Smooth muscle cell (in vitro differentiated cells): ENCODE measurements around the gene SLC6A13. TPM values are rescaled to one million over a fixed set of nuclear protein-coding genes. Genes with fewer than 3 reads are reported as not detected.

ENCODE experiments used
- DNase-seq: peaks from one replicate; lab custom pipeline; 2025; ENCODE audit not compliant: unreplicated experiment; lab: John Stamatoyannopoulos, UW
- H2AFZ ChIP-seq: fragments of 200-600 bp; sonication (generic); 2 replicates; pipeline ENCODE4 v1.6.0; 2016; ENCODE audit warnings: antibody characterized with exemption, low read depth, mild to moderate bottlenecking
- H3F3A ChIP-seq: fragments of 200-600 bp; sonication (generic); 2 replicates; pipeline ENCODE4 v1.6.0; 2017; ENCODE audit warnings: antibody characterized with exemption, low read depth
- H3K27ac ChIP-seq: fragments of 200-600 bp; sonication (generic); 2 replicates; pipeline ENCODE4 v1.5.1; 2016; ENCODE audit warnings: low read depth, mild to moderate bottlenecking
- H3K27me3 ChIP-seq: fragments of 200-600 bp; sonication (generic); 2 replicates; pipeline ENCODE4 v1.6.1; 2016; ENCODE audit warnings: low read depth, mild to moderate bottlenecking
- H3K36me3 ChIP-seq: fragments of 200-600 bp; sonication (generic); 2 replicates; pipeline ENCODE4 v1.5.1; 2016; ENCODE audit warnings: low read depth
- H3K4me1 ChIP-seq: fragments of 200-600 bp; sonication (generic); 2 replicates; pipeline ENCODE4 v1.5.1; 2016; ENCODE audit warnings: low read depth
- H3K4me2 ChIP-seq: fragments of 200-600 bp; sonication (generic); 2 replicates; pipeline ENCODE4 v1.6.0; 2016; ENCODE audit warnings: mild to moderate bottlenecking
- H3K4me3 ChIP-seq: fragments of 200-600 bp; sonication (generic); 2 replicates; pipeline ENCODE4 v1.5.1; 2016; ENCODE audit warnings: mild to moderate bottlenecking
- H3K79me2 ChIP-seq: fragments of 200-600 bp; sonication (generic); 2 replicates; pipeline ENCODE4 v1.6.0; 2016; ENCODE audit warnings: low read depth, mild to moderate bottlenecking
- H3K9ac ChIP-seq: fragments of 200-600 bp; sonication (generic); 2 replicates; pipeline ENCODE4 v1.6.0; 2016; ENCODE audit warnings: low read depth
- H3K9me3 ChIP-seq: fragments of 200-600 bp; sonication (generic); replicated peaks from 2 replicates; pipeline ENCODE4 v1.5.1; 2016; ENCODE audit warnings: low read depth
- H4K20me1 ChIP-seq: fragments of 200-600 bp; sonication (generic); 2 replicates; pipeline ENCODE4 v1.6.0; 2016; ENCODE audit warnings: low read depth
- WGBS: methylation state at CpG from one replicate; pipeline ENCODE4 v1.1.7; 2016; ENCODE audit warnings: low lambda C conversion rate; 5-methylcytosine and 5-hydroxymethylcytosine counted together
- polyA plus RNA-seq: library from polyadenylated mRNA; unstranded; fragments of >200 nt; fragmentation: Nextera tagmentation; extraction: Ambion mirVana; gene quantifications from 2 replicates; pipeline ENCODE4 v1.2.1, GENCODE V29; 2016
- total RNA-seq: library from RNA; depleted of rRNA; stranded (reverse); fragments of >200 nt; gene quantifications from 2 replicates; pipeline ENCODE4 v1.2.3, GENCODE V29; 2014
- TF ChIP-seq, protein P1 (sequence below): fragments of 200-600 bp; sonication (generic); IDR thresholded peaks from 2 replicates; pipeline ENCODE4 v1.5.1; 2017; ENCODE audit warnings: borderline replicate concordance, mild to moderate bottlenecking, antibody characterized with exemption; ENCODE audit not compliant: insufficient read depth, poor library complexity, severe bottlenecking

SLC6A13 gene
- total and polyA plus RNA-seq, 2 experiments from 2014 or later, result 0.45 to 0.66 TPM

DNA sequence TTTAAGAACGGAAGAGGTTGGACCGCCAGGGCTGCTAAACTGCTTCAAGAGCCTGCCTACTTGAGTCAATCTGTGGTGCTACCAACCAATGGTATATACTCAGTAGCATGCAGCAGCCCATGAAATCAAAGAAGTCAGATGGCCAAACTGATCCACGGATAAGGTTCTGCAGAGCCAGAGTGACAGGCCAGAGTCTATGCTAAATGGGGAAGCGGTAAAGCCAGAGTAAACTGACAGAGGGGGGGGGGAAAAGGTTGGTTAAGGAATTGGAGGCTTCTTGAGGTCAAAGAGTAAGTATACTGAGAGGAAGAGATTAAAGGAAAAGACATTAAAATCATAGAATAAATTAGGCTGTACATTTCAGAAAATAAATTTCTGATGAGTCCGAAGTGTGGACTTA lies 15.4 kb upstream of the SLC6A13 start:
- H2AFZ ChIP-seq, result no peak overlapping the region
- H4K20me1 ChIP-seq, result no peaks in the 10 kb centered on the region
- no peak overlapping the region for H3K4me2 ChIP-seq
- TF ChIP-seq, protein P1, sequence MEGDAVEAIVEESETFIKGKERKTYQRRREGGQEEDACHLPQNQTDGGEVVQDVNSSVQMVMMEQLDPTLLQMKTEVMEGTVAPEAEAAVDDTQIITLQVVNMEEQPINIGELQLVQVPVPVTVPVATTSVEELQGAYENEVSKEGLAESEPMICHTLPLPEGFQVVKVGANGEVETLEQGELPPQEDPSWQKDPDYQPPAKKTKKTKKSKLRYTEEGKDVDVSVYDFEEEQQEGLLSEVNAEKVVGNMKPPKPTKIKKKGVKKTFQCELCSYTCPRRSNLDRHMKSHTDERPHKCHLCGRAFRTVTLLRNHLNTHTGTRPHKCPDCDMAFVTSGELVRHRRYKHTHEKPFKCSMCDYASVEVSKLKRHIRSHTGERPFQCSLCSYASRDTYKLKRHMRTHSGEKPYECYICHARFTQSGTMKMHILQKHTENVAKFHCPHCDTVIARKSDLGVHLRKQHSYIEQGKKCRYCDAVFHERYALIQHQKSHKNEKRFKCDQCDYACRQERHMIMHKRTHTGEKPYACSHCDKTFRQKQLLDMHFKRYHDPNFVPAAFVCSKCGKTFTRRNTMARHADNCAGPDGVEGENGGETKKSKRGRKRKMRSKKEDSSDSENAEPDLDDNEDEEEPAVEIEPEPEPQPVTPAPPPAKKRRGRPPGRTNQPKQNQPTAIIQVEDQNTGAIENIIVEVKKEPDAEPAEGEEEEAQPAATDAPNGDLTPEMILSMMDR, result no peak
- DNase-seq, result no peak
- whole genome bisulfite sequencing, result 90% methylated on average over 5 of the region's 5 CpGs
- H3K27me3 ChIP-seq, result no peaks in the 10 kb centered on the region
- H3K9me3 ChIP-seq, result no peaks in the 10 kb centered on the region
- no peaks in the 10 kb centered on the region for H3F3A ChIP-seq
- no peaks in the 10 kb centered on the region for H3K4me1 ChIP-seq
- H3K27ac ChIP-seq, result no peak overlapping the region
- H3K79me2 ChIP-seq, result no peaks in the 10 kb centered on the region
- H3K4me3 ChIP-seq, result no peak overlapping the region
- H3K9ac ChIP-seq, result no peak overlapping the region
- H3K36me3 ChIP-seq, result no peaks in the 10 kb centered on the region

GRCh38 chr12:275812-276211 lies 13.2 kb upstream of the SLC6A13 start:
- WGBS, result 95% methylated on average over 6 of the region's 6 CpGs
- no peak overlapping the region for H3K4me3 ChIP-seq
- TF ChIP-seq, protein P1, result no peak

DNA sequence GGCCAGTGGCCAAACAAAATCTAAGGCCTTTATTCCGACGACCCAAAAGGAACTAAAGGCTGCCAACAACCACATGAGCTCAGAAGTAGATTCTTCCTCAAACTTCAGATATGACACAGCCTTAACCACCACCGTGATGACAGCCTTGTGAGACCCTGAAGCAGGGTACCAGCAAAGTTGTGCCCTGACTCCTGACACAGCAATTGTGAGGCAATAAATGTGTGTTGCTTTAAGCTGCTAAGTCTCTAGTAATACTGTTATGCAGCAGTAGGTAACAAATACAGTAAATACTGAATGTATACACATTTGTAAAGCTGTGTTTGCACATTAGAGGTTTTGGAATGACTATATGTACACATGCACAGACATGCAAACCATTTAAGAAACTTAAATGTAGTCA lies 10.7 kb upstream of the SLC6A13 start:
- no peaks in the 10 kb centered on the region for H3K36me3 ChIP-seq
- H3K4me1 ChIP-seq, result no peaks in the 10 kb centered on the region
- no peak for DNase-seq
- no peaks in the 10 kb centered on the region for H3K27me3 ChIP-seq
- no peak overlapping the region for H3K27ac ChIP-seq
- peaks cover 4% of the 10 kb centered on the region for H3F3A ChIP-seq
- no peak overlapping the region for H3K4me2 ChIP-seq
- no peaks in the 10 kb centered on the region for H3K79me2 ChIP-seq
- TF ChIP-seq, protein P1, result no peak
- H3K4me3 ChIP-seq, result no peak overlapping the region
- H4K20me1 ChIP-seq, result no peaks in the 10 kb centered on the region
- WGBS, result 94% methylated on average over 3 of the region's 3 CpGs
- no peak overlapping the region for H2AFZ ChIP-seq
- no peaks in the 10 kb centered on the region for H3K9me3 ChIP-seq
- no peak overlapping the region for H3K9ac ChIP-seq

More at GRCh38 chr12:275812-276211, 13.2 kb upstream of the SLC6A13 start:
- Histone ChIP-seq H3K27me3 (no peaks in the 10 kb centered on the region), H3K4me2 (no peak overlapping the region), H3K9ac (no peak overlapping the region), H3K27ac (no peak overlapping the region), H3K4me1 (no peaks in the 10 kb centered on the region), H2AFZ (no peak overlapping the region), H3K79me2 (no peaks in the 10 kb centered on the region), H4K20me1 (no peaks in the 10 kb centered on the region), H3K36me3 (no peaks in the 10 kb centered on the region), H3K9me3 (no peaks in the 10 kb centered on the region), H3F3A (peaks cover 4% of the 10 kb centered on the region)
- DNase-seq, result no peak

- Histone ChIP-seq H3K27me3 (no peaks in the 10 kb centered on the region), H3K9me3 (no peaks in the 10 kb centered on the region), H4K20me1 (no peaks in the 10 kb centered on the region), H3K9ac (no peak overlapping the region), H3K27ac (no peak overlapping the region), H3K4me1 (no peaks in the 10 kb centered on the region), H3K36me3 (no peaks in the 10 kb centered on the region), H2AFZ (no peak overlapping the region), H3K79me2 (no peaks in the 10 kb centered on the region), H3K4me2 (no peak overlapping the region), H3K4me3 (no peak overlapping the region), H3F3A (peaks cover 4% of the 10 kb centered on the region)
- 94% methylated on average over 6 of the region's 6 CpGs for WGBS
- TF ChIP-seq, protein P1, result no peak
- DNase-seq, result no peak
Observed at GRCh38 chr12:272942-273341, 10.3 kb upstream of the SLC6A13 start.
